GM12872 (cell line): ENCODE results near the gene HMGN1.

Experiments used
- TF ChIP-seq, protein P1 (sequence below): IDR thresholded peaks from 3 replicates; pipeline ENCODE4 v1.5.1; 2011; ENCODE audit warnings: low read depth, mild to moderate bottlenecking, low read length, moderate library complexity; ENCODE audit not compliant: insufficient read depth

The HMGN1 gene

DNA sequence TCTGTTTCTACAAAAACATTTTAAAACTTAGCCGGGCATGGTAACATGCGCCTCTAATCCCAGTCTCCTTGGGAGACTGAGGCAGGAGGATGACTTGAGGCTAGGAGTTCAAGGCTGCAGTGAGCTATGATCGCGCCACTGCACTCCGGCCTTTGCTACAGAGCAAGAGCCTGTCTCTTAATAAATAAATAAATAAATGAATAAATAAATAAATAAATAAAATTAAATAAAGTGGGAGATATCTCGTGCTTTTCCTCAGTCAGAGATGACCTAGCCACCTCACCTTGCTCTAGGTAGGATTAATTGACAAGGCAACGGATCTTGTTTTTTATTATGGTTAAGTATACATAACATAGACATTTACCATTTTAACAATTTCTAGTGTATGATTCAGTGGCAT is 21.2 kb downstream of the HMGN1 start:
- TF ChIP-seq, protein P1, sequence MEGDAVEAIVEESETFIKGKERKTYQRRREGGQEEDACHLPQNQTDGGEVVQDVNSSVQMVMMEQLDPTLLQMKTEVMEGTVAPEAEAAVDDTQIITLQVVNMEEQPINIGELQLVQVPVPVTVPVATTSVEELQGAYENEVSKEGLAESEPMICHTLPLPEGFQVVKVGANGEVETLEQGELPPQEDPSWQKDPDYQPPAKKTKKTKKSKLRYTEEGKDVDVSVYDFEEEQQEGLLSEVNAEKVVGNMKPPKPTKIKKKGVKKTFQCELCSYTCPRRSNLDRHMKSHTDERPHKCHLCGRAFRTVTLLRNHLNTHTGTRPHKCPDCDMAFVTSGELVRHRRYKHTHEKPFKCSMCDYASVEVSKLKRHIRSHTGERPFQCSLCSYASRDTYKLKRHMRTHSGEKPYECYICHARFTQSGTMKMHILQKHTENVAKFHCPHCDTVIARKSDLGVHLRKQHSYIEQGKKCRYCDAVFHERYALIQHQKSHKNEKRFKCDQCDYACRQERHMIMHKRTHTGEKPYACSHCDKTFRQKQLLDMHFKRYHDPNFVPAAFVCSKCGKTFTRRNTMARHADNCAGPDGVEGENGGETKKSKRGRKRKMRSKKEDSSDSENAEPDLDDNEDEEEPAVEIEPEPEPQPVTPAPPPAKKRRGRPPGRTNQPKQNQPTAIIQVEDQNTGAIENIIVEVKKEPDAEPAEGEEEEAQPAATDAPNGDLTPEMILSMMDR, result no peak

DNA sequence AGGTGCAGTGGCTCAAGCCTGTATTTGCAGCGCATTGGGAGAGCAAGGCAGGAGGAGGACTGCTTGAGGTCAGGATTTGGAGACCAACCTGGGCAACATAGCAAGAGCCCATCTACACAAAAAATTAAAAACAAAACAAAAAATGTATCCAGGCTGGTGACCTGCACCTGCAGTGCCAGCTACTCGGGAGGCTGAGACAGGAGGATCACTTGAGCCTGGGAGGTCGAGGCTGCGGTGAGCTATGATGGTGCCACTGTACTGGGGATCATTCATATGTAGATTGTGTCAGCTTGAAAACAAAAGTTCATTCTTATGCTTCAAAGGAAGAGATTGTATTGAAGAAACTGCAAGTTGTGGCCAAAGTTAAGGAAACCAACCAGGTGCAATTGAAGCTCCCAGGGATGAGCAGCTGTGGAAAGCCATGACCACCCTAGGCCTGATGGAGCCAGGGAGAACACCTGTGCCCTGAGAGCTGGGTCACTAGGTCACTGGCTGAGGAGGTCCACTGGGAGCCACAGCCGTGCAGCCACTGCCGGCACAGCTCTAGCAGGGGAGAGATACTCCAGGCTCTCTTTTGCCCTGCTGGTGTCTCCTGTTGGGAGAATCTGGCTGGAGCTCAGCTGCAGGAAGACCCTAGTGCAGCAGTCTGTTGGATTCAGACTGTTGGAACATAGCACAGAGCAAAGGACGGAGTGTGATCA is 22.1 kb downstream of the HMGN1 start:
- TF ChIP-seq, protein P1, result no peak

DNA sequence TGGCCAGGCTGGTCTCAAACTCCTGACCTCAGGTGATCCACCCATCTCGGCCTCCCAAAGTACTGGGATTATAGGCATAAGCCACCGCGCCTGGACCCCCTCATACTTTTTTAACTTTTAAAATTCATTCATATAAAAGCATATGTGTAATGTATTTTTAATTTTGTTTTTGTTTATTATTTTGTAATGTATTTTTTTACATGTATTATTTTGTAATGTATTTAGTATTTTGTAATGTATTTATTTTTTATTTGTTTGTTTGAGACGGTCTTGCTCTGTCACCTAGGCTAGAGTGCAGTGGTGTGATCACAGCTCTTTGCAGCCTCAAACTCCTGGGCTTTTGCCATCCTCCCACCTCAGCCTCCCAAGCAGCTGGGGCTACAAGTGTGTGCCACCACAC is 23.4 kb downstream of the HMGN1 start:
- TF ChIP-seq, protein P1, result no peak

DNA sequence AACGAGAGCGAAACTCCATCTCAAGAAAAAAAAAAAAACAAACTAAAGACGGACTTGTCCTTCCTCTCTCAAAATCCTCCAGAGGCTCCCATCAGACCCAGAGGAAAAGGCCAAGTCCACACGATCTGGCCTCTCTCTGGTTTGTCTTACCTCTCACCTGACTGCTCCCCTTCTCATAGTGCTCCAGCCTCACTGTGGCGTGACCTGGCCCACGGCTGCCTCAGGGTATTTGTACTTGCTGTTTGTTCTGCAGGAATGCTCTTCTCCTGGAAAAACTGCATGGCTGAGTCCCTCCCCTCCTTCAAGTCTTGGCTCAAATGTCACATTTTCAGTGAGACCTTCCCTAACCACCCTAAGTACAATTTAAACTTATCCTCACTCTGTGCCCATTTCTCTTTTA is 27.5 kb downstream of the HMGN1 start:
- TF ChIP-seq, protein P1, result no peak

DNA sequence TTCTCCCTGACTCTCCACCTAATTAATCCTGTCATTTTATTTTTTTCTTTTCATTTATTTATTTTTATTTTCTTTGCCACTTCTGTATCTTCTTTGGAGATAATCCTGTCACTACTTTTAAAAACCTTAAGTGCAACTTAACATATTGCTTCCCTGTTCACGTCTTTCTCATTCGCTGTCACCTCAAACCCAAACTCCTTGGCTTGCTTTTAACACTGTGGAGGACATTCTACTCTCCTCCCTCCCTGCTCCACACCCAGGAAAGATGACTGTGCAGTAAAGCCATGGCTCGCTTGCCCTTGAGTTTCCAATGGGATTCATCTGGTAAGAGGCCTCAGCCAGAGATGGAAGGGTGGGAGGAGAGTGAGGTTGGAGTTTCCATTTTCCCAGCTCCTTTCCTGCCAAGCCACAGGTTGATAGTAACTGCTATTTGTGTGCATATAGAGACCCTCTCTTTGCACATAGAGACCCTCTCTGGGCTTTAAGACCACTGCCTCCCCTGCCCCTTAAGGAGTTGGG is 29.0 kb downstream of the HMGN1 start:
- TF ChIP-seq, protein P1, result no peak

DNA sequence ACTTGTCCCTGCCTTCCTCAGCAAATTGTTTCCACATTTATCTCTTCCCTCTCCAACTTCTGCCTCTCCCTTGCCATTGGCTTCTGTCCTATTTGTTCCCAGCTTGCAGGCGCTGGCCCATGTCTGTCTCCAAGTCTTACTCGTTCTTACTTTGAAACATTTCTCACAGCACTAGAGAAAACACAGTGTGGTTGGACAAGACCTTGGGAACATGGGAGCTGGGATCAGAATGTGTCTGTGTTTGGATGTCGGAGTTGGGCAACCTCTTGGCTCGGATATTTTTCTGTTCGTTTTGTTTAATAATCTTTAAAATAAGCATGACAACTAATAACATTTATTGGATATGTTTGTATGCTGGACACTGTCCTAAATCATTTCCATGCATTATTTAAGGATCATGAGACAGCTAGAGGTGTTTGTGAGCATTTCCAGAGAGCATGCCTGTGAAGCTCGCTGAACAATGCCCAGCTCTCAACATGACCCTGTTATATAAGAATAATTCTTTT is 29.6 kb downstream of the HMGN1 start:
- TF ChIP-seq, protein P1, result no peak

DNA sequence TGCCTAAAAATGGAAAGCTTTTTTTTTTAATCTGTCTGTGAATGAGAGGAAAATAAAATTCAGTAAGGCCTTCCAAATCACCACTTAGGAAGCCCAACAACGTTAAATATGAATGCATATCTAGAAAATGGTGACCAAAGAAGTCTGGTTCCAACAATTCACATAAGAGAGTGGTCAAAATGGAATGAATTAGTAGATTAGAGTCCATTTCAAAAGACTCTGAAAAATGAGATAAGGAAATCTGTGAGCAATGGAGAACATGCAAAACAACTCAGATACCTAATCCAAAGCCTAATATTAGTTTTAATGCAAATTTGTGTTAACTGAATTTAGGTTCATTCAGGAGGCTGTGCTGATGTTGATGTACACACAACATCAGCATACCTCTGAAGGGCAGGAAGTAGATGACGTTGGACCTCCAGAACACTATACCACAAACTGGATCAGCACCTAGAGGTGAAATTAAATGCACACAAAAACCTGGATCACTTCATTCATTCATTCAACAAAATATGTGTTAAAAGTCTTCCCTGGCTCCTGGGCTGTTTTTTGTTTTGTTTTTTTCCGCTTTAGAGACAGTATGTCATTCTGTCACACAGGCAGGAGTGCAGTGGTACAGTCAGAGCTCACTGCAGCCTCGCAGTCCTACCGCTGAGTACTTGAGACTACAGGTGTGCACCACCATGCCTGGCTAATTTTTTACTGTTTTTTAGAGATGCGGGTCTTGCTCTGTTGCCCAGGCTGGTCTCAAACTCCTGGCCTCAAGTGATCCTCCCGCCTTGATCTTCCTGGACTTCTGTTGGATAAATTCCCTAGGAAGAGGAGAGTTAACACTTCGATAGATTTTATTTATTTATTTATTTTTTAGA is 30.6 kb downstream of the HMGN1 start:
- TF ChIP-seq, protein P1, result no peak
